Fibroblast of the conjunctiva (primary cell): ENCODE results near the gene GSTM3.
A peak's percentile ranks its signal among the peaks of the same experiment; 100 is the strongest.
"Not testable (repeated sequence)": the region's sequence is repeated elsewhere in the genome, so short reads cannot be mapped to it uniquely, and the experiment has no call there.

ENCODE experiments used
- DNase-seq: peaks from one replicate; pipeline ENCODE4 v3.0.0-alpha.2; 2010; ENCODE audit warnings: low read depth

The GSTM3 gene

GRCh38 chr1:109773900-109774485, 33.2 kb upstream of the GSTM3 start:
- DNase-seq = no peak

- peak; percentile 83 for DNase-seq
These were observed 32.5 kb upstream of the GSTM3 start for GRCh38 chr1:109773203-109773899.

- DNase-seq = no peak
These were observed 31.9 kb upstream of the GSTM3 start for GRCh38 chr1:109772658-109773202.

GRCh38 chr1:109771712-109772657, 31.1 kb upstream of the GSTM3 start:
- no peak for DNase-seq

- no peak for DNase-seq
These were observed 29.7 kb upstream of the GSTM3 start for GRCh38 chr1:109770331-109771095.

- DNase-seq = no peak
These were observed 28.7 kb upstream of the GSTM3 start for GRCh38 chr1:109769330-109770078.

GRCh38 chr1:109768820-109769219, 28.0 kb upstream of the GSTM3 start:
- no peak for DNase-seq

GRCh38 chr1:109768335-109768650, 27.5 kb upstream of the GSTM3 start:
- DNase-seq = no peak

- DNase-seq = no peak
These were observed 26.9 kb upstream of the GSTM3 start for GRCh38 chr1:109767637-109768334.

- DNase-seq = not testable (repeated sequence)
These were observed 26.3 kb upstream of the GSTM3 start for GRCh38 chr1:109766991-109767636.

GRCh38 chr1:109765896-109766615, 25.2 kb upstream of the GSTM3 start:
- DNase-seq = no peak

GRCh38 chr1:109765483-109765815, 24.6 kb upstream of the GSTM3 start:
- no peak for DNase-seq

GRCh38 chr1:109764561-109765482, 24.0 kb upstream of the GSTM3 start:
- no peak for DNase-seq

GRCh38 chr1:109763646-109764415, 23.0 kb upstream of the GSTM3 start, which contains the start of gene EPS8L3:
TSS of gene EPS8L3 (minus strand) at chr1:109763923. CDS start at chr1:109761749, 2,174 bp downstream.
- no peak for DNase-seq

GRCh38 chr1:109762821-109763645, 22.2 kb upstream of the GSTM3 start:
- no peak for DNase-seq

- no peak for DNase-seq
These were observed 21.3 kb upstream of the GSTM3 start for GRCh38 chr1:109762039-109762585.
